ENCODE data around the gene ANXA10.
"Not testable (repeated sequence)": the region's sequence is repeated elsewhere in the genome, so short reads cannot be mapped to it uniquely, and the experiment has no call there.

DNA sequence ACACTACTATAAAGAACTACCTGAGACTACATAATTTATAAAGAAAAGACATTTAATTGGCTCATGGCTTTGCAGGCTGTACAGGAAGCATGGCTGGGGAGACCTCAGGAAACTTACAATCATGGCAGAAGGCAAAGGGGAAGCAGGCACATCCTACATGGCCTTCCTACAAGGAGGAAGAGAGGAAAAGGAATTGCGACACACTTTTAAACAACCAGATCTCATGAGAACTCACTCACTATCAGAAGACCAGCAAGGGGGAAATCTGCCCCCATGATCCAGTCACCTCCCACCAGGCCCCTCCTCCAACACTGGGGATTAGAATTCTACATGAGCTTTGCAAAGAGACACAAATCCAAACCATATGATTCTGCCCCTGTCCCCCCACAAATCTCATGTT is 43.5 kb downstream of the ANXA10 start:
- not testable (repeated sequence) for TF ChIP-seq POLR2AphosphoS5 (IDR thresholded peaks at IDR 0.05; ENCODE audit: low read depth, low read length); RXRA (IDR thresholded peaks at IDR 0.05; ENCODE audit: borderline replicate concordance, low read depth)
- TF ChIP-seq, protein P1, sequence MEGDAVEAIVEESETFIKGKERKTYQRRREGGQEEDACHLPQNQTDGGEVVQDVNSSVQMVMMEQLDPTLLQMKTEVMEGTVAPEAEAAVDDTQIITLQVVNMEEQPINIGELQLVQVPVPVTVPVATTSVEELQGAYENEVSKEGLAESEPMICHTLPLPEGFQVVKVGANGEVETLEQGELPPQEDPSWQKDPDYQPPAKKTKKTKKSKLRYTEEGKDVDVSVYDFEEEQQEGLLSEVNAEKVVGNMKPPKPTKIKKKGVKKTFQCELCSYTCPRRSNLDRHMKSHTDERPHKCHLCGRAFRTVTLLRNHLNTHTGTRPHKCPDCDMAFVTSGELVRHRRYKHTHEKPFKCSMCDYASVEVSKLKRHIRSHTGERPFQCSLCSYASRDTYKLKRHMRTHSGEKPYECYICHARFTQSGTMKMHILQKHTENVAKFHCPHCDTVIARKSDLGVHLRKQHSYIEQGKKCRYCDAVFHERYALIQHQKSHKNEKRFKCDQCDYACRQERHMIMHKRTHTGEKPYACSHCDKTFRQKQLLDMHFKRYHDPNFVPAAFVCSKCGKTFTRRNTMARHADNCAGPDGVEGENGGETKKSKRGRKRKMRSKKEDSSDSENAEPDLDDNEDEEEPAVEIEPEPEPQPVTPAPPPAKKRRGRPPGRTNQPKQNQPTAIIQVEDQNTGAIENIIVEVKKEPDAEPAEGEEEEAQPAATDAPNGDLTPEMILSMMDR (IDR thresholded peaks at IDR 0.05): not testable (repeated sequence)
